Limb (tissue), 2 donors: ENCODE measurements around the gene FBXL4.

Source experiments
- DNase-seq, 2 donors: peaks; one replicate each; pipeline ENCODE4 v3.0.0-alpha.2; 2016; ENCODE audit errors: extremely low spot score in 2 of 2

The FBXL4 gene

DNA sequence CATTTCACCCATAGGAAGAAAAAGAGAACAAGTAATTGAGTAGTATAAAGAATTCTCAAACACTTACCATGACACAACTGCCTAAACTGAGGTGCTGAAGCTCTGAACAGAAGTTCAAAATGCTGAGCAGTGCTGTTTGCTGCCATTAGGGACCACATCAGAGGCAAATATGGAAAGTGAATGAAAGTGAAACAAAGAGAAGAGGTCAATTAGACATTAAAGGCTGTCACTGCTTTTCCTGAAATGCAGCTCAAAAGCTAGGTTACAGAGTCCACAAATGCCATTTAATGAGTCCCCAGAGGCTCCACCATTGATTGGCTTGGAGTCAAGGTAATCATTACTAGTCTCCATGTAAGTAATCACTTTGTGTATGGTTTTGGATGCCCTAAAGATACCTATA lies 67.3 kb downstream of the FBXL4 start:
- DNase-seq: no peak

DNA sequence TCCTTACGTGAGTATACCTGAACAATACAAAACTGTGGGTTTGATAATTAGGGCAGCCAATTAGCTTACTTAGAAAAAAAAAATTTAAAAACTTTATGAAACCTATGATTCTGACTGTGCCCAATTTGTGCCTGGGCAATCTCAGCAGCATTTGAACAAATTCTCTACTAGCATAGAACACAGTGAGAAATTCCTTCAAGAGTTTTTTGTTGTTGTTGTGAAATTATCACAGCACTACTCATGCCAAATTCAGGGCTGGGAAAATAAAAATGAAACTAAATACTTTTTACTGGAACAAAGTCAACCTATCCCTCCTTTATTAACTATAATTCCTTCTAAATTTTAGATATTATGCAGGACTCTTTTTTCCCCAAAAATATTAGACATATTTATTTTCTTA lies 70.5 kb downstream of the FBXL4 start:
- no peak for DNase-seq

DNA sequence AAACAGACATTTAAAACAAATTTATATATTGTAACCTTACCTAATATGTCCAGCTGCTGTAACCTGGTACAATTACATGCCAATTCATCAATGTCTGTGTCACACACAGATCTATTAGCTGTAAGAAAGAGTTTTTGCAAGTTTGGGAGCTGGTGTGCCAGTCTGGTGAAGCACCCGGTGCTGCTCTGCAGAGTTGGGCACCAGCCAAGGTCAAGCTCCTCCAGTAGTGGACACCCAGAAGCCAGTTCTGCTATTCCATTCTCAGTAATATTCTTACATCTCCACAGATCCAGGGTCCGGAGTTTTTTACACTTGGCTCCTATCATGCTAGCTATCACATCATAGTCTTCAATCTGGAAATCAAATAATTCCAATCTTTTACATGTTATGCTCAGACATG lies 72.4 kb downstream of the FBXL4 start:
- DNase-seq: no peak

DNA sequence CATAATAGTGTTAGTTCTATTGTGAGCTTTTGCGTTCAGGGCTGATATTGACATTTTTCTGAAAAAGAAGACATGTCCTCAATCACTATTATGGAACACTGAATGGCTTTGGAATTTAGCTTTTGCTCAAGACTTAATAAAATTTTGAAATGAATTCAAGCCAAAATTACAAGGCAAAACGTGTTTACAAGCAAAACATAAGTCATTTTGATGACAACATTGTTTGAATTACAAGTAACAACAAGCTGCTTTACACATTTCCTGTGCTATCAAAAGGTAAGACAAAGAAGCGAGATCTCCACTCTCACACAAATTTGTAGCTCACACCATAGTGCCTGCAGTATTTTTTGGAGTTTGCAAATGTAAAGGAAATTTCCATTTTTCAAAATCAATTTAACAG lies 75.9 kb downstream of the FBXL4 start:
- no peak for DNase-seq

DNA sequence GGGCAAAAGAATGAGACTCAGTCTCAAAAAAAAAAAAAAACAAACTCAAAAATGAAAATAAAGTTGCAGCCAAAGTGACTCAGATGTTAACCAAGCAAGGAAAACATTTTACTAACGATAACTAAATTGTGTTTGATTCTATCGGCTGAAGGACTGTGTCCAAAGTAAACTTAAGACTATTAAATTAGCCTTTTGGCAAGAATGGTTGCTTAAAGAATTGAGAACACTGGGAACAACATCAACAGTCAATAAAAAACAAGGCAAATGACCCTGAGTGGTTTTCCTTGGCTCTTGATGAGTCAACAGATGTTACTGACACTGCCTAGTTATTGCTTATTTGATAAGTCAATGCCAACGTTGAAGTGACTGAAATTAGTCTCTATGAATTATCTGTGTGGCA lies 76.7 kb downstream of the FBXL4 start:
- DNase-seq: no peak

DNA sequence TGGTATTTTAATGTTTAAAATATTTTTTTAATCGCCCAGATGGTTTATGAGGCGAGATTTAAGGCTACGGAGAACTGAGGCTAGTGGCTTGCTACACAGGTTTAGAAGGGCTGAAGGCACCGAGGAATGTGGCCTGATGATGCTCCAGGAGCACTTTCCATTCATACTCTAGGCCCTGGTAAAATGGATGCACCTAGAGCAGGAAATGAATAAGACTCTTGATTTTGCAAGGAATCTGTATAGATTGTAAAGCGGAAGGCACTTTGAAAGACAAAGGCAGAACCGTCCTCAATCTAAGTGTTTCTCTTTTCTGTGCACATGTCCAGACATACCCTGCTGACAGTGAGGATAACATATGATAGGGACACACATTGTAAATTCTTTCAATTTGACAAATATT lies 83.2 kb downstream of the FBXL4 start:
- DNase-seq: no peak

DNA sequence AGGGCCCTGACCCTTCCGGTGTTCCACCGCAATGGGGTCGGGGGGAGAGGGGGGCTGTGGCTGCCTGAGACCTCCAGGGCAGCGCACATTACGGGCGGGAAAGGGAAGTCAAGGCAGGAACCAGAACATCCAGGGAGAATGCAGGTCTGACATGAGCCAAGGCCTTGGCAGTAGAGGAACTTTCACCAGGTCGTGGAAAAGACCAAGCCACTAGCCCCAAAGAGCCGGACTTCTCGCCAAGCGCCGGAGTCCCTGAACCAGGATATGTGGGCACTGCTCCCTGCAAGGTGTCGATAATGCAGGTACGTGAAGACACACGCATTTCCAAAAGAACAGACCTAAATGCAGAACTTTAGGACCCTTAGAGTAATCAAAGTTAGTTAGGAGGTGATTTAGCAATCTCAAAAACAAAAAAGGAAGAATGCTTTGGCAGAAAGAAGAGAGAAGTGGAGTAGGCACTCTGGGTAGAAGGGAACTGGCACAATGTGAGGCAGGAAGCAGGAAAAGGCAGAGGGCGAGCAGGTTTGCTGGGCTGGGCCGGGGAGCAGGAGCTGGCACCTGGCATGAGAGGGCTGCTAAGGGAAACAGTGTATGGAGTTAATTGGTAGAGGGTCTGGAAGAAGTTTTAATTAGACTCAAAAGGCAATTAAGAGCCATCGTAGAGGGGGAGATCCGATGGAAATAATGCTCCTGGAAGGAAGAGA lies 99.1 kb downstream of the FBXL4 start:
- DNase-seq: no peak

DNA sequence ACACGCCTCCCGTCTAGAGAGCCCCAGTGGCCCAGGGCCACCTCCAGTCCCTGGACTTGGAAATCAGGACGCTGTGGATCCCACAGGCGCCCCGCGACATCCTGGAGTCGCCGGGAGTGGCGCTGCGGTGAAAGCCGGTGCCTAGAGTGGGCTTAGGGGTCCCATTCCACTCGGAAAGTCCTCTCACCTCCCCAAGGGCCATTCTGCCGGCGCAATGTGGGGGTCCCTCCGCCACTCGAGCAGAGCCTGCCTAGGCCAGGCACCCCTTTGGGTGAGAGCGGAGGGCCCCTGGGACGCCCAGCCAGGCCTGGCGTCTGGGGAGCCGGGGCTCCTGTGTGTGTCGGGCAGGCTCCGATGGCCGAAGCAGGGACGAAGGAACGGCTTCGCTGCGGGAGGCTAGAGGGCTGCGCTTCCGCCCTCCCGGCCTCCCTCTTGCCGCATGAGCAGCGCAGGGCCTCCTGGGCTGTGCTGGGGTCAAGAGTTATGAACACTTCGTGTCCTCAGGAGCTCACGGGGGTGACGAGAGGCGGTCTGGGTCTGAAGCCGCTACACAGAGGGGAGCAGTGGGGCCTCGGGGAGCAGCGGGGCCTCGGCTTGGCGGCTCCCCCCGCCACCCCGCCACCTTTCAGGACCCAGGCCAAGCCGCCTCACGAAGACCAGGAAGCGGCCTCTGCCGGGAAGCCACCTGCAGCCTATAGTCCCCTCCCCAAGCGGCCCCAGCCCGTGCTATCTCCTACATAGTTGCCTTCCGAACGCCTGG lies 99.8 kb downstream of the FBXL4 start:
- DNase-seq: peak in 1 of 2 donors; percentile 53

DNA sequence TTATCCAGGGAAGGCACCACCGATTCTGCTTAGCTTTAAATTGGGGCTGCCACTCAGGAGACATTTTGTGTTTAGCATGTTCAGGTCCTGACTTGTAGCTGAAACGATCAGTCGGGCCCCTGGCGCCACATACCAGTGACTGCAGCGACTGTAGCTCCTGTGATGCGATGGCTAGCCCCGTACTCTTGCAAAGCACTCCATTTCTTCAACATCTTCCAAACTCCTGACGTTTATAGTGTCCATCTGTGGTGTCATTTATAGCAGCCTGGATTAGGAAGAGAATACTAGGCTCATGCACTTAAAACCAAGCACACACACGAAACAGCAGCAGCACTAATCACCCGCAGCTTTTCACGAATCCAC lies 100.3 kb downstream of the FBXL4 start:
- DNase-seq: no peak

DNA sequence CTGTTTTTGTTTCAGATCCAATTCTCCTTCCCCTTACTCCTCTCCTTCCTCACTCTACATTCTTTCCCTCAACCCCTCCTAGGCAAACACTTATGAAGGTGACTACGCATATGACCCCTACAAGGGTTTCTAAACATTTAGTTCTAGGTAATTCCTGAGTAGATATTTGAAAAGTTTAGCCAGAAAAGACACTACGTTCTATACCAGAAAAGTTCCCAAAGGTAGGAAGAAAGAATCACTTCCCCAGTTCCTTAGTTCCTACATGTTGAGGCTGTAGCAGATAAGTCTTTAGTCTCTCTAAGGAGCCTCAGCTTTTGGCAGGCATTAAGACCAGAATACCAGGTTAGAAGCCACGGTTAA lies 101.7 kb downstream of the FBXL4 start:
- no peak for DNase-seq

DNA sequence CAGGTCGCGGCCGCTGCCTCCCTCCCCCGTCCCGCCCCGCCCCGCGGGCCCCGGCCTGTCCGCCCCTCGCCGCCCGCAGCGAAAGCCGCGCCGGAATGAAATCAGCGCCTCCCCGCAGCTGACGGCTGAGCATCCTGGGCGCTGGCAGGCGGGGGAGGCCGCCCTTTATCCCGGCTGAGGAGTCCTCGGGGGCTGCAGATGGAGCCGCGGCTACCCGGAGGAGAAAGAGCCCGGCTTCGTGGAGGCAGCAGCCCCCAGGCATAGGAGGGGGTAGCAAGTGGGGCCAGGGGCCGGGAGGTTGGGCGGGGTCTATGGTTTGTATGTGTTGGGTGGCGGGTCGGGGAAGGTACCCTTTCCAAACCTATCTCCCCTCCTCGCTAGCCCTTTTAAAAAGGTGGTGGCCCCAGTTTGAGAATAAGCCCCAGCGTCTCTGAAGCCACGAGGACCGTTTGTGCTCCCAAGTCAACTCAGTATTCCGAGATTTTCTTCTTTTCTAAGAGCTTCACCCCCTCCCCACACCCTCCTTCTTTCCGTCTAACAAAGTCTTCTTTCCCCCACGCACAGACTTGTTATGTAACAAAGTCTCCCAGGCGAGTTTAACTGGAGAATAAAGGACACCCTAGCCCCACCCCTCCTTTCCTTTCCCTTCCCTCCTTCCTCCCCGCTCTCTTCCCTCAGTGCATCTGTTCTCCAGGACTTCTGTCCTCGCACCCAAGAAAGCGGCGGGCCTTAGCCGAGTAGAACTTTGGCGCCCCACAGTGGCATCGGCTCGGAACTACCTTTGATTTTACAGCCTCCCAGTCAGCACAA lies 102.3 kb downstream of the FBXL4 start:
- DNase-seq: peak; percentile 87 to 92

DNA sequence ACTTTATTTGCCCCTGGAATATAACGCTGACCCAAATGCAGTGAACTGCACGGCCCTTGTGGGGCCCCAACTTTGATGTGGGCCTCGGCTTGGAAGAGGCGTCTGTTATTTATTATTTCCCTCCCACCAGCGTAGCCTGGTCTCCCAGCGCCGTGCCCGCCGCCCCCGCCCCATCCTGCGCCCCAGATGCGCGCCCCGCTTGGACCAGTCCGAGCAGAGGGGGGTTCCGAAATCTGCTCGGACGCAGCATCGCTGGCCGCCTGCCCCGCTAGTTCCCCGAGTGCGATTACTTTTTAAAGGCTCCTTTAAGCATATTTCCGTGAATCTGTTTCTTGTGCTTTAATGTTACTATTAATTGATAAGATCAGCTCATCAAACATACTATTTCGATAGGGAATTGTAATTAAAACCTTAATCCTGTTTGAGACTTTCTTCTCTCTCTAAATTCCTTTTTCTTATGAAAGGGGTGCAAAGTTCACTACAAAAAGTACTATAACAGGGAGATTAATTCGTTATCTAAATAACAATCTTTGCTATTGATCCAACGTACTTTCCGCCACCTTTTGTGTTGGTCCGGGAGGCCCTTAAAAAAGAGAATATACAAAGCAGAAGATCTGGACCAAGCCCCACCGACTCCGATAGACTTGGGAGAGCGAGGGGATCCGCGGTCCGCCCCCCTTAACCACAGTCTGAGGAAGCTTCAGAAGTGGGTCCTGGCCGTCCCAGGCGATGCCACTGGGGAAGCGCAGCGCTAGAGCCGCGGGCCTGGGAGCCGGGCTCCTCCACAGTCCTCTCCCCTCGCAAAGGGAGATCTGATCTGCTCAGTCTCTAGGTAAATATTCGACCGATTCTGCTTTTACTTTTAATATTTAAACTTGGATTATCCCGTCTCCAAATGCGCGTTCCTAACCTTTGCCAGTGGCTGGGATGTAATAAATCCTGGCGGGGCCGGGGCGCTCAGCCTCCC lies 103.2 kb downstream of the FBXL4 start:
- peak in 1 of 2 donors; percentile 62 for DNase-seq

DNA sequence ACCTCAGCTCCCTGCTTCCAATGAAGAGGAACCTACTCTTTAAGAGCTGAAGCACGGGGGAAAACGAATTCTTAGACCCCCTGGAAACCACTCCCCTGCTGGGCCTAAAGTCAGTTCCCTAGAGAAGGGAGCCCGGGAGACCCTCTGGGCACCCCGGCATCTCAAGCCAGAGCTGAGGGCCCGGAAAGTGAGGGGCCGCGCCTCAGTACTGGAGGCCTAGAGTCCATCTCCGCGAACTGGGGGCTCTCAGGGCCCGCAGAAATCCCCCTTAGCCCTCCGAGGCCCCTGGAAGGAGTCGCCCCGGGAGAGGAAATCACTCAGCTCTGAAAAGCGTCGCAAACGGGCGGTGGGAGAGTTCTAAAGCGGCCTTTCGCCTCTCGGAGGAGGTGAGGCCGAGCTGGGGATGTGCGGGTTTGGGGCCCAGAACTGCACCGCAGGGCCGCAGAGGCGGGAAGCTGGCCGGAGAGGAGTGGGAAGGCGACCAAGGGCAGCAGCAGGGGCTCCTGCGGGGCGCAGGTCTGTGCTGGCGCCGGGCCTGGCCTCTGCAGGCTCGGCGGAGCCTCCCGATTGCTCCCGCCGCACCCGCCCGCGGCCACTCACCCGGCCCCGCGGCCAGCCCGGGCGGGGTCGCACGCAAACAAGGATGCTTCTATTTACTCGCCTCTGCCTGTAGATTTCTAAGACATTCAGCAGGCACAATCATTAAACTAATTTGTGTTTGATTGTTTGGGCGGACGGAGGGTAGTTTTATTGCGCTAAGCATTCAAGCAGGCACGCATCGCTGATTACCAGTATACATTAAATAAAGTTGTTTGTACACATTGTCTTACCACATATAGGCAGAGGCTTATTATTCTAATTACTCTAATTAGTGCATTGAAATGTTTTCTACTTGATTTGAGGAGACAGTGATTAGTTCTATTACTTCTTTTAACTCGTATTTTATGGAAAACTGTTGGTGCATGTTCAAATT lies 104.2 kb downstream of the FBXL4 start:
- DNase-seq: peak in 1 of 2 donors; percentile 58

DNA sequence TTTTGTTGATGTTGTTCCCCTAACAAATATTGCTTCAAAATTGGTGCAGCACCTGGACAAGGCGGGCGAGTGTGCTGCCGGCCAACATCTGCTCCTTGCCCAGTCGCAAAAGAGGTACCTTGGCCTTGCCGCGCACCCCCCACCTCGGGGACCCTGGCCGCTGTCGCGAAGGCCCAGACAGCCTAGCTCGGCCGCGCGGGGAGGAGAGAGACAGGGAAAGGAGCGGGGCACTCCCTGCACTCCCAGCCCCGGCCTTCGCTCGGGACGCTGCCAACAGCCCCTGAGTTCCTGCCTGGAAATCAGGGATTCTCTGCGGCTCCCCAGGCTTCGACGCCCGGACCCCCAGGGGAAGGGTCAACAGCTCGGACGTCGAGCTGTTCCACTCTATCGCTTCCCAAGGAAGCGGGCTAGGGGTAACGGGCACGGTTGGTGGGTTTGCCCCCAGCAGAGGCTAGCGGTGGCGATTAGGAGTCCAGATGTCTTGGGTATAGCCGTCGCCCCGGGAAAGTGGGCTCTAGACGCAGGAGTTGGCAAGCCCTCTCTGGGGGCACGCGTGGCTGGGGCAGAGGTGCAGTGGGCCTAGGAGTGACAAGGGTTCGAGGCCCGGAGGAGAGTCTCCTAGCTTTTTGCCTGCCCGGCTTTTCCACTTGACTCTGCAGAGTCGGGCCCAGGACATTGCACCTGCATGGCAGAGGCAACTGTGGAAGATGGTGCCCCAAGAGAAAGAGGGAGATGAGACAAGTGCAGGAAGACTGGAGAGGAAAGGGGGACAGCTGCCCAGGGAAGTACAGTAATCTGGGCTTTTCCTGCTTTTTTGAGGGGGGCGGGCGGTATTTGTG lies 105.2 kb downstream of the FBXL4 start:
- DNase-seq: peak in 1 of 2 donors; percentile 59

DNA sequence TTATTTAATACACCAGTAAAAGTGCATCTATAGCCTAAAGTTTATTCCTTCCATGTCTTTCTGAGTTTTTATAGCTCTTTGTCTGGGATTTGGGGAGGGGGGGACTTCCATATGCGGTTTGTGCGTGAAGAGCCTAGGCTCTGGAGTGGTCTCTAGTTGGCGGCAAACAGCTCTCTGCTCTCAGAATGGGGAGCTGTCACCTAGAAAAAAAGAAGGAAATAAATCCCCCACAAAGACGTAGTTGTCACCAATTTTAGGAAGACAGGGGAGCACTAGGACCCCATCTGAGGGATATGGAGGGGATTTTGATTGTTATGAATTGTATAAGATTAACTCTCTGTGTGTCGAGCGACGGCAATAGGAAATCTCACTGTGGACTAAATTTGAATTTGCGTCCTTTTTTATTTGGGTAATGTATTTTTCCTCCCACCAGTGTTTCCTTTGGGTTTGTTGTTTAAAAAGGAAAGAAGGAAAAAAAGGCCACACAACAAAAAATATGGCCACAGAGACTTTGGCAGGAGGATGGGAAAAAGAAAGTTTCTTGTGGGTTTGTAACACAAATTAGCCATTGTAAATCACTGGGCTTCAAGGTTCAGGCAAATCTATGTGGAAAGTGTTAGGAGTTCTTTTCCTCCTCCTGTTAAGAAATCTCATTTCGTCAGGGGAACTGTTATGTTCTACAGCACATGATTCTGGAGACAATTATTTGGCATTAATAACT lies 106.0 kb downstream of the FBXL4 start:
- DNase-seq: no peak

DNA sequence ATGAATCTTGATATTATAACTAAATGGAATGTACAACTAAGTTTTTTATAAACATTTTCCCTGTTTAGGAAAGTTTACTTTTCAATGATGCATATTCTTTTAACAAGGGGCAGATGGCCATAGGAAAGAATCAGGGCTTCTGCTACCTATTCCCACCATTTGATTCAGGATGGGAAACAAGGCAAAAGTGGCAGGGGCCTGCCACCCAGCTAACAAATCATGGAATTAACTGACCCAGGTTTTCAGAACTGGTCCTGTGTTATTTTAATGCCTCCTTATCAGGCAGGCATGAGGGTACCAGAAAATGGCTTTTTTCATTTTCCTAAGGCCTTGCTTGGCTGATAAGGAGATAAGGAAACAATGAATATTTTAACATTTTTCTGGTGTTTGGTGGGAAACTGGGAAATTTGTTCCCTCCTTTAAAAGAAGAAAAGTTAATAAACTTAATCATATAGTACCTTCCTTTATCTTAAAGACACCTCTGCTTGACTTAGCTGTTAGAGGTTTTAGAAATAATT lies 106.7 kb downstream of the FBXL4 start:
- DNase-seq: no peak

DNA sequence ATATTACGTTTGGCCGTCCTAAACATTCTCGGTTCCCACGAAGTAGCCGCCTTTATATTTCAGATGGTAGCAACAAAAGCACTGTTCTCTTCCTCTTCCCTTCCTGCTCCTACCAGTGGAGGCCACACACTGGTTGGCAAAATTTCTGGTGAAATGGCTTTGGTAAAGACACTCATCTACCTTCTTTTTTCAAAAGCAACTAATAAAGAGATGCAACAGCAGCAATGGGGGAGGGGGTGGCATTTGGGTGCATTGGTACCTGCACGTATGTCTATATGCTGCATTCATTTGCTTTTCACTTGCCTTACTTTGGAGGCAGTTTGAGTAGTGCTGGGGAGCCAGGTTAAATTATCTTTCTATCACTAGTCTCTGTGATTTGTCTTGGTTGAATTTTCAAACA lies 107.4 kb downstream of the FBXL4 start:
- DNase-seq: no peak

DNA sequence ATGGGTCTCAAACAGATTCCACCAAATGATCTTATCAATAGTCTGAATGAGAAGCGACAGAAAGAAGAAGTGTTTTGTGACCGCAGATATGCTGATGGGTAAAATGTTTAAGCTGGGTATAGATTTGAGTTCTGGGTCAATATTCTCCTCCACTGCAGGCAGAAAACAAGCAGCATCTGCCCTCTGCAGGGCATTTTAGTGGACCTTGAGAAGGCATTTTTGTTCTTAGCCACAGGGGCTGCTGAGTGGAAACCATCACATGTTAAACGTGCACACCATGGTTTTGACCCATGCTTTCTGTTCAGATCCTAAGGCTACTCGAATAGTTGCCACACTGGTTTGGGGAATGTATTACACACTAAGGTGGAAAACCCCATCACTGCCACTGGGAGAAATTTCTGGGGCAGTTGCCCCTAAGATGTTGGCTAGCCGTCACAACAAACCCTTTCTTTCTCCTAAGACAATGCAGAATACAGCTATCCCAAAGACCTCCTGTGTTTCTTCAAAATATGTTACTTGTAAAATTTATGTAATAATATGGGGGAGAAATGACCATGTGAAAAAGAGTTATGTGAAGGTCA lies 107.9 kb downstream of the FBXL4 start:
- no peak for DNase-seq
